ENCODE results near the gene HOMER1. TPM values are rescaled to one million over a fixed set of nuclear protein-coding genes. Genes with fewer than 3 reads are reported as not detected.

Gene HOMER1
- total RNA-seq, 1 donor from 2014 or later = 22.3 TPM

GRCh38 chr5:79471556-79471955 is 42.4 kb downstream of the HOMER1 start:
- Mint-ChIP-seq H3K9me3 (ENCODE audit: low read depth) (no peaks in the 10 kb centered on the region), H3K36me3 (ENCODE audit: insufficient read depth) (no peaks in the 10 kb centered on the region), H3K4me3 (ENCODE audit: low read depth) (no peak overlapping the region), H3K27ac (no peak overlapping the region), H3K4me1 (ENCODE audit: low read depth) (peaks cover 10% of the 10 kb centered on the region), H3K27me3 (no peaks in the 10 kb centered on the region)
- TF ChIP-seq CTCF (IDR thresholded peaks at IDR 0.05; ENCODE audit: unreplicated experiment) = no peak
- DNase-seq (ENCODE audit: low spot score, unreplicated experiment) = no peak

GRCh38 chr5:79464695-79465332 is 49.1 kb downstream of the HOMER1 start:
- peak overlapping the region; percentile 19 for H3K27ac Mint-ChIP-seq
- DNase-seq (ENCODE audit: low spot score, unreplicated experiment) = no peak
- no peaks in the 10 kb centered on the region for H3K36me3 Mint-ChIP-seq (ENCODE audit: insufficient read depth)
- no peak overlapping the region for H3K4me3 Mint-ChIP-seq (ENCODE audit: low read depth)
- TF ChIP-seq CTCF (IDR thresholded peaks at IDR 0.05; ENCODE audit: unreplicated experiment) = peak; percentile 66
- H3K4me1 Mint-ChIP-seq (ENCODE audit: low read depth) = peaks cover 17% of the 10 kb centered on the region
- H3K27me3 Mint-ChIP-seq = no peaks in the 10 kb centered on the region
- H3K9me3 Mint-ChIP-seq (ENCODE audit: low read depth) = no peaks in the 10 kb centered on the region

- H3K4me1 Mint-ChIP-seq (ENCODE audit: low read depth) = peaks cover 17% of the 10 kb centered on the region
- no peaks in the 10 kb centered on the region for H3K27me3 Mint-ChIP-seq
- no peaks in the 10 kb centered on the region for H3K9me3 Mint-ChIP-seq (ENCODE audit: low read depth)
- DNase-seq (ENCODE audit: low spot score, unreplicated experiment) = no peak
- TF ChIP-seq CTCF (IDR thresholded peaks at IDR 0.05; ENCODE audit: unreplicated experiment) = no peak
- H3K4me3 Mint-ChIP-seq (ENCODE audit: low read depth) = no peak overlapping the region
- H3K27ac Mint-ChIP-seq = peak overlapping the region; percentile 19
- H3K36me3 Mint-ChIP-seq (ENCODE audit: insufficient read depth) = no peaks in the 10 kb centered on the region
Observed at GRCh38 chr5:79464278-79464677, 49.7 kb downstream of the HOMER1 start.

- DNase-seq (ENCODE audit: low spot score, unreplicated experiment) = no peak
- Mint-ChIP-seq H3K36me3 (ENCODE audit: insufficient read depth) (peaks cover 2% of the 10 kb centered on the region), H3K9me3 (ENCODE audit: low read depth) (no peaks in the 10 kb centered on the region), H3K27me3 (no peaks in the 10 kb centered on the region), H3K4me3 (ENCODE audit: low read depth) (no peak overlapping the region), H3K27ac (no peak overlapping the region), H3K4me1 (ENCODE audit: low read depth) (peaks cover 20% of the 10 kb centered on the region)
- no peak for TF ChIP-seq CTCF (IDR thresholded peaks at IDR 0.05; ENCODE audit: unreplicated experiment)
Observed at GRCh38 chr5:79459626-79460025, 54.3 kb downstream of the HOMER1 start.

GRCh38 chr5:79456890-79457583 is 56.9 kb downstream of the HOMER1 start:
- Mint-ChIP-seq H3K27me3 (no peaks in the 10 kb centered on the region), H3K27ac (no peak overlapping the region), H3K4me3 (ENCODE audit: low read depth) (no peak overlapping the region), H3K36me3 (ENCODE audit: insufficient read depth) (peaks cover 2% of the 10 kb centered on the region), H3K4me1 (ENCODE audit: low read depth) (peaks cover 13% of the 10 kb centered on the region), H3K9me3 (ENCODE audit: low read depth) (no peaks in the 10 kb centered on the region)
- DNase-seq (ENCODE audit: low spot score, unreplicated experiment) = no peak
- TF ChIP-seq CTCF (IDR thresholded peaks at IDR 0.05; ENCODE audit: unreplicated experiment) = no peak
